ENCODE results near the gene CPSF3.

Gene CPSF3

GRCh38 chr2:9439536-9439935 lies 16.1 kb downstream of the CPSF3 start:
- Histone ChIP-seq H3K27ac (ENCODE audit: low read depth, low read length) (no peak overlapping the region), H3K36me3 (ENCODE audit: control insufficient read depth in 1 of 2, insufficient read depth in 2 of 2, low read length in 2 of 2) (peaks cover 26 to 32% of the 10 kb centered on the region in 2 experiments), H3K4me3 (ENCODE audit: low read depth, low read length) (no peak overlapping the region), H3K4me2 (ENCODE audit: low read length) (no peak overlapping the region), H4K8ac (ENCODE audit: low read depth, low read length) (no peak overlapping the region), H3K79me1 (ENCODE audit: low read length) (no peaks in the 10 kb centered on the region), H4K12ac (ENCODE audit: low read depth, low read length) (no peak overlapping the region), H3K27me3 (ENCODE audit: insufficient read depth, low read length) (no peaks in the 10 kb centered on the region), H2AFZ (ENCODE audit: insufficient read depth, low read length, poor library complexity) (no peak overlapping the region), H2AK5ac (ENCODE audit: low read length) (no peak overlapping the region), H3K14ac (ENCODE audit: low read length) (no peak overlapping the region), H3K9me3 (ENCODE audit: insufficient read depth, low read depth, low read length) (no peaks in the 10 kb centered on the region), H2BK5ac (ENCODE audit: low read depth, low read length, poor library complexity) (no peak overlapping the region), H3K4me1 (ENCODE audit: control insufficient read depth in 1 of 2, insufficient read depth in 2 of 2, low read length in 2 of 2) (no peaks in the 10 kb centered on the region), H3K4ac (ENCODE audit: low read depth, low read length) (no peak overlapping the region), H3K23ac (ENCODE audit: low read length) (no peak overlapping the region), H2BK120ac (ENCODE audit: insufficient read depth, low read length, poor library complexity) (no peak overlapping the region), H3K79me2 (ENCODE audit: control insufficient read depth, insufficient read depth, low read length, poor library complexity) (no peaks in the 10 kb centered on the region), H4K91ac (ENCODE audit: low read depth, low read length) (no peak overlapping the region), H2BK12ac (ENCODE audit: low read length) (no peak overlapping the region), H3K18ac (ENCODE audit: low read length) (no peak overlapping the region), H3K9ac (ENCODE audit: low read length) (no peak overlapping the region)
- WGBS (ENCODE audit: extremely low coverage, insufficient coverage, insufficient read length), result no CpG with 5 or more reads among the region's 1 CpG
- no peak for DNase-seq

- H3K79me1 ChIP-seq (ENCODE audit: low read length), result no peaks in the 10 kb centered on the region
- no peak overlapping the region for H2AFZ ChIP-seq (ENCODE audit: insufficient read depth, low read length, poor library complexity)
- H3K4me1 ChIP-seq (ENCODE audit: control insufficient read depth in 1 of 2, insufficient read depth in 2 of 2, low read length in 2 of 2), result no peaks in the 10 kb centered on the region
- no peak overlapping the region for H3K23ac ChIP-seq (ENCODE audit: low read length)
- H3K9ac ChIP-seq (ENCODE audit: low read length), result no peak overlapping the region
- H4K91ac ChIP-seq (ENCODE audit: low read depth, low read length), result no peak overlapping the region
- H3K36me3 ChIP-seq (ENCODE audit: control insufficient read depth in 1 of 2, insufficient read depth in 2 of 2, low read length in 2 of 2), result peaks cover 26 to 31% of the 10 kb centered on the region in 2 experiments
- no peaks in the 10 kb centered on the region for H3K27me3 ChIP-seq (ENCODE audit: insufficient read depth, low read length)
- H4K8ac ChIP-seq (ENCODE audit: low read depth, low read length), result no peak overlapping the region
- no CpG with 5 or more reads among the region's 1 CpG for WGBS (ENCODE audit: extremely low coverage, insufficient coverage, insufficient read length)
- no peak for DNase-seq
- H4K12ac ChIP-seq (ENCODE audit: low read depth, low read length), result no peak overlapping the region
- no peak overlapping the region for H2AK5ac ChIP-seq (ENCODE audit: low read length)
- H3K9me3 ChIP-seq (ENCODE audit: insufficient read depth, low read depth, low read length), result no peaks in the 10 kb centered on the region
- no peaks in the 10 kb centered on the region for H3K79me2 ChIP-seq (ENCODE audit: control insufficient read depth, insufficient read depth, low read length, poor library complexity)
- no peak overlapping the region for H3K14ac ChIP-seq (ENCODE audit: low read length)
- no peak overlapping the region for H2BK120ac ChIP-seq (ENCODE audit: insufficient read depth, low read length, poor library complexity)
- H3K4me3 ChIP-seq (ENCODE audit: low read depth, low read length), result no peak overlapping the region
- H3K4ac ChIP-seq (ENCODE audit: low read depth, low read length), result no peak overlapping the region
- H3K18ac ChIP-seq (ENCODE audit: low read length), result no peak overlapping the region
- H3K4me2 ChIP-seq (ENCODE audit: low read length), result no peak overlapping the region
- H2BK5ac ChIP-seq (ENCODE audit: low read depth, low read length, poor library complexity), result no peak overlapping the region
- no peak overlapping the region for H2BK12ac ChIP-seq (ENCODE audit: low read length)
- no peak overlapping the region for H3K27ac ChIP-seq (ENCODE audit: low read depth, low read length)
These were observed 16.7 kb downstream of the CPSF3 start for GRCh38 chr2:9440058-9440727.

GRCh38 chr2:9441556-9441955 lies 18.1 kb downstream of the CPSF3 start:
- Histone ChIP-seq H4K12ac (ENCODE audit: low read depth, low read length) (no peak overlapping the region), H3K9ac (ENCODE audit: low read length) (no peak overlapping the region), H2BK5ac (ENCODE audit: low read depth, low read length, poor library complexity) (no peak overlapping the region), H4K8ac (ENCODE audit: low read depth, low read length) (no peak overlapping the region), H2BK12ac (ENCODE audit: low read length) (no peak overlapping the region), H3K4me1 (ENCODE audit: control insufficient read depth in 1 of 2, insufficient read depth in 2 of 2, low read length in 2 of 2) (no peaks in the 10 kb centered on the region), H3K27ac (ENCODE audit: low read depth, low read length) (no peak overlapping the region), H3K4me3 (ENCODE audit: low read depth, low read length) (no peak overlapping the region), H3K36me3 (ENCODE audit: control insufficient read depth in 1 of 2, insufficient read depth in 2 of 2, low read length in 2 of 2) (peaks cover 23 to 38% of the 10 kb centered on the region in 2 experiments), H2AFZ (ENCODE audit: insufficient read depth, low read length, poor library complexity) (no peak overlapping the region), H3K27me3 (ENCODE audit: insufficient read depth, low read length) (no peaks in the 10 kb centered on the region), H4K91ac (ENCODE audit: low read depth, low read length) (no peak overlapping the region), H3K4me2 (ENCODE audit: low read length) (no peak overlapping the region), H3K14ac (ENCODE audit: low read length) (no peak overlapping the region), H2AK5ac (ENCODE audit: low read length) (no peak overlapping the region), H3K18ac (ENCODE audit: low read length) (no peak overlapping the region), H3K4ac (ENCODE audit: low read depth, low read length) (no peak overlapping the region), H3K23ac (ENCODE audit: low read length) (no peak overlapping the region), H3K79me2 (ENCODE audit: control insufficient read depth, insufficient read depth, low read length, poor library complexity) (no peaks in the 10 kb centered on the region), H3K9me3 (ENCODE audit: insufficient read depth, low read depth, low read length) (no peaks in the 10 kb centered on the region), H2BK120ac (ENCODE audit: insufficient read depth, low read length, poor library complexity) (no peak overlapping the region), H3K79me1 (ENCODE audit: low read length) (no peaks in the 10 kb centered on the region)
- no CpG with 5 or more reads among the region's 3 CpGs for WGBS (ENCODE audit: extremely low coverage, insufficient coverage, insufficient read length)
- no peak for DNase-seq

GRCh38 chr2:9443526-9443925 lies 20.1 kb downstream of the CPSF3 start:
- H3K4ac ChIP-seq (ENCODE audit: low read depth, low read length), result no peak overlapping the region
- no peak overlapping the region for H3K18ac ChIP-seq (ENCODE audit: low read length)
- no peak overlapping the region for H2BK120ac ChIP-seq (ENCODE audit: insufficient read depth, low read length, poor library complexity)
- WGBS (ENCODE audit: extremely low coverage, insufficient coverage, insufficient read length), result no CpG with 5 or more reads among the region's 5 CpGs
- no peak overlapping the region for H2AFZ ChIP-seq (ENCODE audit: insufficient read depth, low read length, poor library complexity)
- no peak overlapping the region for H4K8ac ChIP-seq (ENCODE audit: low read depth, low read length)
- H3K9me3 ChIP-seq (ENCODE audit: insufficient read depth, low read depth, low read length), result no peaks in the 10 kb centered on the region
- no peak overlapping the region for H3K9ac ChIP-seq (ENCODE audit: low read length)
- no peak for DNase-seq
- no peak overlapping the region for H2BK5ac ChIP-seq (ENCODE audit: low read depth, low read length, poor library complexity)
- H3K4me1 ChIP-seq (ENCODE audit: control insufficient read depth in 1 of 2, insufficient read depth in 2 of 2, low read length in 2 of 2), result no peaks in the 10 kb centered on the region
- no peak overlapping the region for H3K4me3 ChIP-seq (ENCODE audit: low read depth, low read length)
- H3K14ac ChIP-seq (ENCODE audit: low read length), result no peak overlapping the region
- no peak overlapping the region for H4K91ac ChIP-seq (ENCODE audit: low read depth, low read length)
- H3K23ac ChIP-seq (ENCODE audit: low read length), result no peak overlapping the region
- no peaks in the 10 kb centered on the region for H3K79me2 ChIP-seq (ENCODE audit: control insufficient read depth, insufficient read depth, low read length, poor library complexity)
- H3K4me2 ChIP-seq (ENCODE audit: low read length), result no peak overlapping the region
- H4K12ac ChIP-seq (ENCODE audit: low read depth, low read length), result no peak overlapping the region
- no peaks in the 10 kb centered on the region for H3K27me3 ChIP-seq (ENCODE audit: insufficient read depth, low read length)
- no peak overlapping the region for H3K27ac ChIP-seq (ENCODE audit: low read depth, low read length)
- no peaks in the 10 kb centered on the region for H3K79me1 ChIP-seq (ENCODE audit: low read length)
- peaks cover 19 to 33% of the 10 kb centered on the region in 2 experiments for H3K36me3 ChIP-seq (ENCODE audit: control insufficient read depth in 1 of 2, insufficient read depth in 2 of 2, low read length in 2 of 2)
- H2BK12ac ChIP-seq (ENCODE audit: low read length), result no peak overlapping the region
- no peak overlapping the region for H2AK5ac ChIP-seq (ENCODE audit: low read length)

Measured in trophoblast cell (in vitro differentiated cells and primary cell).